Left forelimb (tissue), 1 donor: ENCODE measurements around the gene KANSL3.
"Not testable (repeated sequence)": the region's sequence is repeated elsewhere in the genome, so short reads cannot be mapped to it uniquely, and the experiment has no call there.

Source experiments
- DNase-seq: peaks from one replicate; pipeline ENCODE4 v3.0.0-alpha.2; 2018; ENCODE audit warnings: low spot score

KANSL3 gene

GRCh38 chr2:96557421-96557820 is 80.7 kb downstream of the KANSL3 start:
- not testable (repeated sequence) for DNase-seq

- no peak for DNase-seq
These were observed 81.4 kb downstream of the KANSL3 start for GRCh38 chr2:96556441-96557330.

- no peak for DNase-seq
These were observed 82.9 kb downstream of the KANSL3 start for GRCh38 chr2:96555146-96555610.

- DNase-seq = no peak
These were observed 83.6 kb downstream of the KANSL3 start for GRCh38 chr2:96554293-96555145.

- not testable (repeated sequence) for DNase-seq
These were observed 84.2 kb downstream of the KANSL3 start for GRCh38 chr2:96553957-96554292.

- no peak for DNase-seq
These were observed 84.7 kb downstream of the KANSL3 start for GRCh38 chr2:96553176-96553956.

- DNase-seq = peak; percentile 56
These were observed 85.6 kb downstream of the KANSL3 start for GRCh38 chr2:96552315-96553175.

GRCh38 chr2:96551605-96552314 is 86.4 kb downstream of the KANSL3 start:
- DNase-seq = peak; percentile 60

GRCh38 chr2:96550787-96551604 is 87.1 kb downstream of the KANSL3 start:
- peak; percentile 48 for DNase-seq

- peak; percentile 61 for DNase-seq
These were observed 87.9 kb downstream of the KANSL3 start for GRCh38 chr2:96549967-96550786.

GRCh38 chr2:96549466-96549785 is 88.7 kb downstream of the KANSL3 start:
- DNase-seq = no peak

GRCh38 chr2:96548558-96549465 is 89.3 kb downstream of the KANSL3 start:
- DNase-seq = peak; percentile 45

GRCh38 chr2:96547731-96548171 is 90.4 kb downstream of the KANSL3 start:
- peak; percentile 52 for DNase-seq

GRCh38 chr2:96547203-96547641 is 90.9 kb downstream of the KANSL3 start:
- peak; percentile 51 for DNase-seq

GRCh38 chr2:96546797-96547196 is 91.3 kb downstream of the KANSL3 start:
- no peak for DNase-seq

- DNase-seq = no peak
These were observed 91.8 kb downstream of the KANSL3 start for GRCh38 chr2:96546321-96546720.
